ENCODE results near the gene ATRX.

ATRX gene

GRCh38 chrX:77484045-77484444 lies 302.0 kb downstream of the ATRX start:
- DNase-seq: no peak

- no peak for DNase-seq
These were observed 330.6 kb downstream of the ATRX start for GRCh38 chrX:77455437-77455836.
